ENCODE measurements around the gene TAOK3.

DNA sequence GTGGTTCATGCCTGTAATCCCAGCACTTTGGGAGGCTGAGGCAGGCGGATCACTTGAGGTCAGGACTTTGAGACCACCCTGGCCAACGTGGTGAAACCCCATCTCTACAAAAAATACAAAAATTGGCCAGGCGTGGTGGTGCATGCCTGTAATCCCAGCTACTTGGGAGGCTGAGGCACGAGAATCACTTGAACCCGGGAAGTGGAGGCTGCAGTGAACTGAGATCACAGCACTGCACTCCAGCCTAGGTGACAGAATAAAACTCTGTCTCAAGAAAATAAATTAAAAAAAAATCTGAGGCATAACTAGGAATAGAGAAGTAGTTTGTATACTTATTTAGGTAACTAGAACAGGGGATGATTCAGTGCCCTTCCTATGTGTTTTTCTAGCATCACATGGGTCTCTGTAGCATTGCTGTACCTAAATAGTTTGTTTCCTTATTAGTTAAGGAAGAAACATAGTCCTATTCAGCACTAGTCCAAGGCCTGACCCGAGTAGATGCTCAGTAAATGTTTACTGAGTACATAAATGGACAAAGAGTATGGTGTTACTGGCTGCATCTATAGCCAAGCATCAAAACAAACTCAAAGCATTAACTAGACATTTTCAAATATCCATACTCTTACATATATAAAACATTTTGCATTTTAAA lies 21.7 kb downstream of the TAOK3 start:
- TF ChIP-seq, protein P1, sequence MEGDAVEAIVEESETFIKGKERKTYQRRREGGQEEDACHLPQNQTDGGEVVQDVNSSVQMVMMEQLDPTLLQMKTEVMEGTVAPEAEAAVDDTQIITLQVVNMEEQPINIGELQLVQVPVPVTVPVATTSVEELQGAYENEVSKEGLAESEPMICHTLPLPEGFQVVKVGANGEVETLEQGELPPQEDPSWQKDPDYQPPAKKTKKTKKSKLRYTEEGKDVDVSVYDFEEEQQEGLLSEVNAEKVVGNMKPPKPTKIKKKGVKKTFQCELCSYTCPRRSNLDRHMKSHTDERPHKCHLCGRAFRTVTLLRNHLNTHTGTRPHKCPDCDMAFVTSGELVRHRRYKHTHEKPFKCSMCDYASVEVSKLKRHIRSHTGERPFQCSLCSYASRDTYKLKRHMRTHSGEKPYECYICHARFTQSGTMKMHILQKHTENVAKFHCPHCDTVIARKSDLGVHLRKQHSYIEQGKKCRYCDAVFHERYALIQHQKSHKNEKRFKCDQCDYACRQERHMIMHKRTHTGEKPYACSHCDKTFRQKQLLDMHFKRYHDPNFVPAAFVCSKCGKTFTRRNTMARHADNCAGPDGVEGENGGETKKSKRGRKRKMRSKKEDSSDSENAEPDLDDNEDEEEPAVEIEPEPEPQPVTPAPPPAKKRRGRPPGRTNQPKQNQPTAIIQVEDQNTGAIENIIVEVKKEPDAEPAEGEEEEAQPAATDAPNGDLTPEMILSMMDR (IDR thresholded peaks at IDR 0.05) = no peak
- TF ChIP-seq POLR2A (IDR thresholded peaks at IDR 0.05) = no peak

Measured in breast epithelium (tissue), 3 donors.